GM21360 (cell line): ENCODE data around the gene C4B.
A peak's percentile ranks its signal among the peaks of the same experiment; 100 is the strongest.
"Not testable (repeated sequence)": the region's sequence is repeated elsewhere in the genome, so short reads cannot be mapped to it uniquely, and the experiment has no call there.

Experiments
- ATAC-seq: cut with Tn5 transposase; IDR thresholded peaks from one replicate; pipeline ENCODE4 v1.9.1; 2021; ENCODE audit warnings: mild to moderate bottlenecking, moderate library complexity; ENCODE audit not compliant: unreplicated experiment

C4B gene

GRCh38 chr6:32014547-32014946, at the start of gene C4B:
Gene C4B (plus strand): TSS chr6:32014795. CDS start chr6:32014846, 51 bp downstream.
- not testable (repeated sequence) for ATAC-seq

- no peak for ATAC-seq
Observed at GRCh38 chr6:31965700-31966099, 48.9 kb upstream of the C4B start.

GRCh38 chr6:31966506-31966905, 48.1 kb upstream of the C4B start:
- no peak for ATAC-seq

- no peak for ATAC-seq
Observed at GRCh38 chr6:31966997-31967925, 47.3 kb upstream of the C4B start.

- no peak for ATAC-seq
Observed at GRCh38 chr6:31967926-31968320, 46.7 kb upstream of the C4B start.

GRCh38 chr6:31968326-31968725, 46.3 kb upstream of the C4B start:
- ATAC-seq, result no peak

GRCh38 chr6:31968791-31969711, 45.5 kb upstream of the C4B start:
- ATAC-seq, result no peak

- no peak for ATAC-seq
Observed at GRCh38 chr6:31969712-31970603, 44.6 kb upstream of the C4B start.

- no peak for ATAC-seq
Observed at GRCh38 chr6:31970604-31971271, 43.9 kb upstream of the C4B start.

GRCh38 chr6:31971279-31971992, 43.2 kb upstream of the C4B start:
- no peak for ATAC-seq

- ATAC-seq, result peak; percentile 82
Observed at GRCh38 chr6:31971993-31972708, 42.4 kb upstream of the C4B start, which contains the start of gene DXO. Gene DXO (minus strand): TSS chr6:31972138. CDS start chr6:31971675, 463 bp downstream.

- no peak for ATAC-seq
Observed at GRCh38 chr6:31972709-31973350, 41.8 kb upstream of the C4B start.

GRCh38 chr6:31976065-31976464, 38.5 kb upstream of the C4B start:
- ATAC-seq, result not testable (repeated sequence)

- no peak for ATAC-seq
Observed at GRCh38 chr6:31977816-31978431, 36.7 kb upstream of the C4B start.

- no peak for ATAC-seq
Observed at GRCh38 chr6:31978831-31979230, 35.8 kb upstream of the C4B start.

GRCh38 chr6:31979238-31979898, 35.2 kb upstream of the C4B start:
- no peak for ATAC-seq

GRCh38 chr6:31980195-31980876, 34.3 kb upstream of the C4B start:
- ATAC-seq, result not testable (repeated sequence)
